ENCODE data around the gene SPON2. TPM values are rescaled to one million over a fixed set of nuclear protein-coding genes. Genes with fewer than 3 reads are reported as not detected.

SPON2 gene
- total RNA-seq, 2 donors from 2014 or later = 15.2 to 18.4 TPM

DNA sequence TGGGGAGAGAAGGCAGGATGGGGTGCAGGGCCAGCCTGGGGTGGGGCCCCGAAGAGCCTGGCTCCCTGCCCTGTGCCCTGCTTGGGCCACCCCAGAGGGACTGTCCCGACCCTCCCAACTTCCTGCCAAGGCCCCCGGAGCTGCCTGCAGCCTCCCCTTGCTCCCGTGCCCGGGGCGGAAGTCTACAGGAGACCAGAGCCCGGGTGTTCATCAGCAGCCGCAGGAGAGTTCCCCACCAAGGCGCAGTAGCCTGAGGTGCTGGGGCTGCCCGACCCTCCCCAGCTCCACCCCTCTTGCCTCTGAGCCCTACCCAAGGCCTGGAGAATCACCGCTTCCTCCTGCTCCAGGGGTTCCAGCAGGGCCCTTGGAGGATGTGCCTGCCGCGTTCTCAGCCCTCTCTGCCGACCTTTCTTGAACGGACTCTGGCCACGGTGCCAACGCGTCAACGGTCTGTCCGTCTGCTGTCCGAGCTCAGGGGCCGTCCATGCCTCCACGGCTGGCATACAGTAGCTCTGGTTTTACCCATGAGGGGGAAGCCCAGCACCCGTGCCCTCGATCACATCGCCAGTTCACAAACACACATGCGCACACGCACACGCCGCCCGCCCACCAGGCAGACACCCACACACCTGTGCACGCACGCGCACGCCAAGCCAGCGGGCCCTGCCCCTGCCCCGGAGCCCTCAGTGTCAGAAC lies 36.0 kb upstream of the SPON2 start:
- TF ChIP-seq, protein P1, sequence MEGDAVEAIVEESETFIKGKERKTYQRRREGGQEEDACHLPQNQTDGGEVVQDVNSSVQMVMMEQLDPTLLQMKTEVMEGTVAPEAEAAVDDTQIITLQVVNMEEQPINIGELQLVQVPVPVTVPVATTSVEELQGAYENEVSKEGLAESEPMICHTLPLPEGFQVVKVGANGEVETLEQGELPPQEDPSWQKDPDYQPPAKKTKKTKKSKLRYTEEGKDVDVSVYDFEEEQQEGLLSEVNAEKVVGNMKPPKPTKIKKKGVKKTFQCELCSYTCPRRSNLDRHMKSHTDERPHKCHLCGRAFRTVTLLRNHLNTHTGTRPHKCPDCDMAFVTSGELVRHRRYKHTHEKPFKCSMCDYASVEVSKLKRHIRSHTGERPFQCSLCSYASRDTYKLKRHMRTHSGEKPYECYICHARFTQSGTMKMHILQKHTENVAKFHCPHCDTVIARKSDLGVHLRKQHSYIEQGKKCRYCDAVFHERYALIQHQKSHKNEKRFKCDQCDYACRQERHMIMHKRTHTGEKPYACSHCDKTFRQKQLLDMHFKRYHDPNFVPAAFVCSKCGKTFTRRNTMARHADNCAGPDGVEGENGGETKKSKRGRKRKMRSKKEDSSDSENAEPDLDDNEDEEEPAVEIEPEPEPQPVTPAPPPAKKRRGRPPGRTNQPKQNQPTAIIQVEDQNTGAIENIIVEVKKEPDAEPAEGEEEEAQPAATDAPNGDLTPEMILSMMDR (IDR thresholded peaks at IDR 0.05) = no peak
- H3K27ac ChIP-seq = no peak overlapping the region

DNA sequence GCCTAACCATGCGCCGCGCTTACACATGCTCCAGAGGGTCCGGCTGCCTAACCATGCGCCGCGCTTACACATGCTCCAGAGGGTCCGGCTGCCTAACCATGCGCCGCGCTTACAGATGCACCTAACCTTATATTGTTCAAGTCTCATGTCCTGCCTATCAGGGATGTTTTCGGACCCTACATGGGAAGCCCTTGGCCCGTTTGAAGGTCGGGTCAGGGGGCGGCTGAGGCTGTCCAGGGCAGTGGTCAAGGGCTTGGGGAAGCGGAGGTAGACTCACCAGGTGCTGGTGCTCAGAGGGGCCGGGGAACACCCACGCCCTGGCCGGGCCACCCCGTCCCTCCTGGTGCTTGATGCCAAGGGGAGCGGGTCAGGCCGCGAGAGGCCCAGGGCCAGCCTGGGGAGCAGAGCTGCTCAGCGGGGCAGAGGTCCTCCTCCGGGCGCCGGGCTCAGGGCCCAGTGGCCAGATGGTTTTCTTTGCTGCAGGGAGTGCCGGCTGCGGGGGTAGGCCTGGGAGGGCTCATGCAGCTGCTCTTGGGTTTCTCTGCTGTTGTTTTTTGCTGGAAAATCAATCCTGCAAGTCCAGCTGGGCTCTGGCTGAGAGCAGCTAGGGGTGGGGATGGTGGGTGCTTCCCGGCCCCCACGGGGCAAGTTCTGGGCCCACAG lies 35.4 kb upstream of the SPON2 start:
- Histone ChIP-seq H3K9me3 (no peaks in the 10 kb centered on the region), H3K27ac (no peak overlapping the region), H3K4me3 (no peak overlapping the region), H3K27me3 (replicated peaks; ENCODE audit: insufficient read depth) (no peaks in the 10 kb centered on the region), H3K4me1 (ENCODE audit: control insufficient read depth in 1 of 2, low read depth in 2 of 2) (peaks cover 32 to 53% of the 10 kb centered on the region in 2 donors), H3K36me3 (no peaks in the 10 kb centered on the region)
- no peak for ATAC-seq (ENCODE audit: insufficient number of reproducible peaks, low FRiP score, low read depth)
- TF ChIP-seq, protein P1 (IDR thresholded peaks at IDR 0.05) = no peak
- DNase-seq (ENCODE audit: low spot score) = no peak

More for the DNA sequence above, 36.0 kb upstream of the SPON2 start:
- ATAC-seq (ENCODE audit: insufficient number of reproducible peaks, low FRiP score, low read depth) (no peak), DNase-seq (ENCODE audit: low spot score) (no peak)
- H3K4me3 ChIP-seq = no peak overlapping the region
- H3K36me3 ChIP-seq = peaks cover 3% of the 10 kb centered on the region
- H3K27me3 ChIP-seq (replicated peaks; ENCODE audit: insufficient read depth) = no peaks in the 10 kb centered on the region
- peaks cover 32 to 53% of the 10 kb centered on the region in 2 donors for H3K4me1 ChIP-seq (ENCODE audit: control insufficient read depth in 1 of 2, low read depth in 2 of 2)
- no peaks in the 10 kb centered on the region for H3K9me3 ChIP-seq

DNA sequence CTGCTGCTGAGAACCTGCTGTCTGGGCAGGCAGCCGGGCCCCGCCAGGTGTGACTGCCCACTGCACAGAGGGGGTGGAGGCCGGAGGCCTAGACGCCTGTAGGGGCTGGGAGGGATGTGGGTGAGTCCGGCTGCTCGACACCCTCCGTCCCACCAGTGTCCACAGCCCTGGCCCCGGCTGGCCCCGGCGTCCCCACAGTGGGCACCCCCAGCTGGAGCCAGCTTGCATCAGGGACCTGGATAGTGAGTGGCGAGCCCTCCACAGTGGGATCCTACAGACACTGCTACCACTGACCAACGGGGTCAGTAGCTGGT lies 34.7 kb upstream of the SPON2 start:
- Histone ChIP-seq H3K4me1 (ENCODE audit: control insufficient read depth in 1 of 2, low read depth in 2 of 2) (peaks cover 31 to 47% of the 10 kb centered on the region in 2 donors), H3K27ac (no peak overlapping the region)
- TF ChIP-seq, protein P1 (IDR thresholded peaks at IDR 0.05) = no peak

DNA sequence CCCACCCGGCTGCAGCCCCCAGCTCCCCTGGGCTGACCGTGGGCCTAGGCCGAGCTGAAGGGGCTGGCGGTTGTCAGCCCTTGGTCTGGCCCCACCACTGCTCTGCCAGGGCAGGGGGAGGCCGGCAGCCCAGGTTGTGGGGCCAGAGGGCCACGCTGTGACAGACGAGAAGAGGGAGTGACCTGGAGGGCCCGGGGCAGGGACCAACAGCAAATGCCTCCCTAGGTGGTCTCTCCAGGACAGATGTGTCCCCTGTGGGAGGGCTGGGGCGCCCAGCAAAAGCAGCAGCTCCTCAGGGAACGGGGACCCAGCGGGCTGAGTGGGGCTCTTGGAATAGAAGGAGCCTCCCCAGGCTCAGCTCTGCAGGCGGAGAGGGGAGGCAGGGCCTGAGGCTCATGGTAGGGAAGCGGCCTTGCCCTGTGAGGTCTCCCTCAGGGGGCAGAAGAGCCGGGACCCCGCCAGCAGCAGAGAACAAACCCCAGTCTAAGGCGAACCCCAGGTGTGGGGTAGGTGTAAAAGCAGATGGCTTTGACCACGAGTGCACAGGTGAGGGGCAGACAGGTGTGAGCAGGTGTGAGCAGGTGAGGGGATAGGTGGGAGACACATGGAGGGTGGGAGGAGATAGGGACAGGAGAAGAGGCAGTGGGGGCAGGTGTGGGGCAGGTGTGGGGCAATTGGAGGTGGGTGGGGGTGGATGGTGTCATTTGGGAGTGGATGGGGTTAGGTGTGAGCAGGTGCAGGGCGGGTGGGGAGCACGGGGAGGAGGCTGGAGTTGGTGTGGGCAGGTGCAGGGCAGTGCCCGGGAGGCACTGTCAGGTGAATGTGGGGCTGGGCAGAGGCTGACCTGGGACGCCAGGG lies 34.1 kb upstream of the SPON2 start:
- no peak overlapping the region for H3K27ac ChIP-seq
- TF ChIP-seq, protein P1 (IDR thresholded peaks at IDR 0.05) = no peak
- no peak for ATAC-seq (ENCODE audit: insufficient number of reproducible peaks, low FRiP score, low read depth)

More for the DNA sequence above, 34.7 kb upstream of the SPON2 start:
- DNase-seq (ENCODE audit: low spot score) = no peak
- Histone ChIP-seq H3K27me3 (replicated peaks; ENCODE audit: insufficient read depth) (no peaks in the 10 kb centered on the region), H3K36me3 (no peaks in the 10 kb centered on the region), H3K4me3 (no peak overlapping the region), H3K9me3 (no peaks in the 10 kb centered on the region)
- ATAC-seq (ENCODE audit: insufficient number of reproducible peaks, low FRiP score, low read depth) = no peak

More for the DNA sequence above, 34.1 kb upstream of the SPON2 start:
- Histone ChIP-seq H3K4me3 (no peak overlapping the region), H3K9me3 (no peaks in the 10 kb centered on the region), H3K36me3 (no peaks in the 10 kb centered on the region), H3K27me3 (replicated peaks; ENCODE audit: insufficient read depth) (no peaks in the 10 kb centered on the region), H3K4me1 (ENCODE audit: control insufficient read depth in 1 of 2, low read depth in 2 of 2) (peaks cover 25 to 41% of the 10 kb centered on the region in 2 donors)
- peak; percentile 1 for DNase-seq (ENCODE audit: low spot score)

Measured in thoracic aorta (tissue), 2 donors.